ENCODE data around the gene FAM156A. TPM values are rescaled to one million over a fixed set of nuclear protein-coding genes. Genes with fewer than 3 reads are reported as not detected.

The FAM156A gene
- total and polyA plus RNA-seq, 2 of the 4 experiments (the other 2 are of a cell fraction) = 7.5 to 39.2 TPM

DNA sequence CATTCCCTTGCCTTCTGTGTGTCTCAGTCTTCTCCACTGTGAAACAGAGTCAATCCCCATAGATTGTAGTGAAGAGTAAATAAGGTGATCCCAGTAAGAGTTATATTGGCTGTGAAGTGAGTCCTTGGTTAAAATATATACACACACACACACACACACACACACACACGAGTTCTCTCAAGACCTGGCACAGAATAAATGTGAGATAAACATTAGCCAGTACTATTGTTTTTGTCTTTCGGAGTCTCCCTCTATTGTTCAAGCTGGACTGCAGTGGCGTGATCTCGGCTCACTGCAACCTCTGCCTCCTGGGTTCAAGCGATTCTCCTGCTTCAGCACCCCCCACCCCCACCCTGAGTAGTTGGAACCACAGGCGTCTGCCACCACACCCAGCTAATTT is 44.8 kb upstream of the FAM156A start:
- Histone ChIP-seq H2AK9ac (replicated peaks; ENCODE audit: low read depth, low read length, poor library complexity) (no peak overlapping the region), H3K14ac (replicated peaks; ENCODE audit: low read depth, low read length) (no peak overlapping the region), H3K23ac (ENCODE audit: low read depth, low read length) (no peak overlapping the region), H3K4me3 (ENCODE audit: insufficient read depth, low read depth, low read length) (no peak overlapping the region), H3K9me1 (ENCODE audit: insufficient read depth, low read length) (no peaks in the 10 kb centered on the region), H3K36me3 (ENCODE audit: control insufficient read depth, insufficient read depth, low read length) (no peaks in the 10 kb centered on the region), H3K9ac (ENCODE audit: low read depth, low read length) (no peak overlapping the region), H3K56ac (ENCODE audit: extremely low read depth, insufficient read depth, low read length) (no peak overlapping the region), H3K18ac (ENCODE audit: low read depth, low read length) (no peak overlapping the region), H2AK5ac (ENCODE audit: low read depth, low read length) (no peak overlapping the region), H4K5ac (ENCODE audit: low read depth, low read length) (no peak overlapping the region), H3K4me1 (ENCODE audit: control insufficient read depth, insufficient read depth, low read length) (no peaks in the 10 kb centered on the region), H4K91ac (ENCODE audit: insufficient read depth, low read depth, low read length) (no peak overlapping the region), H3K4me2 (ENCODE audit: low read depth, low read length) (no peak overlapping the region), H2BK15ac (ENCODE audit: low read depth, low read length) (no peak overlapping the region), H3K4ac (ENCODE audit: low read depth, low read length) (no peak overlapping the region), H2BK20ac (ENCODE audit: low read depth, low read length) (no peak overlapping the region), H2BK120ac (ENCODE audit: low read depth, low read length) (no peak overlapping the region), H4K20me1 (ENCODE audit: insufficient read depth, low read length) (no peaks in the 10 kb centered on the region), H3K27ac (ENCODE audit: insufficient read depth, low read length) (no peak overlapping the region), H3K27me3 (ENCODE audit: control insufficient read depth, insufficient read depth, low read length) (peaks cover 54% of the 10 kb centered on the region), H2AFZ (replicated peaks; ENCODE audit: low read length, poor library complexity) (no peak overlapping the region), H2BK5ac (ENCODE audit: low read depth, low read length, poor library complexity, severe bottlenecking) (no peak overlapping the region), H3K79me1 (ENCODE audit: low read depth in 1 of 2, low read length in 2 of 2) (no peaks in the 10 kb centered on the region), H4K8ac (ENCODE audit: low read depth in 2 of 2, low read length in 2 of 2) (no peak overlapping the region), H3K9me3 (ENCODE audit: control insufficient read depth, insufficient read depth, low read length) (peaks cover 6% of the 10 kb centered on the region; the same call in 1 of the 2 replicates)
- no peak for DNase-seq
- no TSS peak for BruUV-seq (replicated peaks)
- in situ Hi-C loops (cut with MboI; ENCODE audit: low sequenced_read_pairs) = no loop called here
- intact Hi-C loops (cut with micrococcal nuclease) = no loop called here
- no CpG with 5 or more reads among the region's 6 CpGs for WGBS, 2 experiments (ENCODE audit: extremely low coverage in 2 of 2, insufficient read length in 1 of 2)
- POLR2A ChIA-PET (ENCODE audit: unreplicated experiment) = no interaction called here
- dilution Hi-C loops (cut with HindIII; ENCODE audit: low sequenced_read_pairs, unreplicated experiment) = no loop called here
- CTCF ChIA-PET = no interaction called here
- no peak for ATAC-seq (ENCODE audit: low read depth)
- TF ChIP-seq BHLHE40 (IDR thresholded peaks at IDR 0.05; ENCODE audit: low read depth, low read length) (no peak), CHD1 (IDR thresholded peaks at IDR 0.05; ENCODE audit: low read depth, low read length) (no peak), POLR2A (IDR thresholded peaks at IDR 0.05; ENCODE audit: low read depth, low read length) (no peak), MAZ (IDR thresholded peaks at IDR 0.05; ENCODE audit: borderline replicate concordance, low read depth, low read length) (no peak), CEBPB (IDR thresholded peaks at IDR 0.05; ENCODE audit: low read depth, low read length) (no peak), RCOR1 (IDR thresholded peaks at IDR 0.05; ENCODE audit: insufficient replicate concordance, low read length) (no peak), NFE2L2 (IDR thresholded peaks at IDR 0.05; ENCODE audit: low read depth, low read length) (no peak), MXI1 (IDR thresholded peaks at IDR 0.05; ENCODE audit: borderline replicate concordance, low read depth, low read length) (no peak), MAFK (IDR thresholded peaks at IDR 0.05; ENCODE audit: low read depth, low read length) (no peak), RFX5 (IDR thresholded peaks at IDR 0.05; ENCODE audit: low read depth, low read length) (no peak), RAD21 (IDR thresholded peaks at IDR 0.05; ENCODE audit: low read length) (no peak), FOS (IDR thresholded peaks at IDR 0.05; ENCODE audit: low read depth, low read length) (no peak), SMC3 (IDR thresholded peaks at IDR 0.05; ENCODE audit: low read depth, low read length) (no peak)
- TF ChIP-seq, protein P1, sequence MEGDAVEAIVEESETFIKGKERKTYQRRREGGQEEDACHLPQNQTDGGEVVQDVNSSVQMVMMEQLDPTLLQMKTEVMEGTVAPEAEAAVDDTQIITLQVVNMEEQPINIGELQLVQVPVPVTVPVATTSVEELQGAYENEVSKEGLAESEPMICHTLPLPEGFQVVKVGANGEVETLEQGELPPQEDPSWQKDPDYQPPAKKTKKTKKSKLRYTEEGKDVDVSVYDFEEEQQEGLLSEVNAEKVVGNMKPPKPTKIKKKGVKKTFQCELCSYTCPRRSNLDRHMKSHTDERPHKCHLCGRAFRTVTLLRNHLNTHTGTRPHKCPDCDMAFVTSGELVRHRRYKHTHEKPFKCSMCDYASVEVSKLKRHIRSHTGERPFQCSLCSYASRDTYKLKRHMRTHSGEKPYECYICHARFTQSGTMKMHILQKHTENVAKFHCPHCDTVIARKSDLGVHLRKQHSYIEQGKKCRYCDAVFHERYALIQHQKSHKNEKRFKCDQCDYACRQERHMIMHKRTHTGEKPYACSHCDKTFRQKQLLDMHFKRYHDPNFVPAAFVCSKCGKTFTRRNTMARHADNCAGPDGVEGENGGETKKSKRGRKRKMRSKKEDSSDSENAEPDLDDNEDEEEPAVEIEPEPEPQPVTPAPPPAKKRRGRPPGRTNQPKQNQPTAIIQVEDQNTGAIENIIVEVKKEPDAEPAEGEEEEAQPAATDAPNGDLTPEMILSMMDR (conservative IDR thresholded peaks at IDR 0.05; ENCODE audit: low read depth, low read length) = no peak
- TF ChIP-seq, protein P2, sequence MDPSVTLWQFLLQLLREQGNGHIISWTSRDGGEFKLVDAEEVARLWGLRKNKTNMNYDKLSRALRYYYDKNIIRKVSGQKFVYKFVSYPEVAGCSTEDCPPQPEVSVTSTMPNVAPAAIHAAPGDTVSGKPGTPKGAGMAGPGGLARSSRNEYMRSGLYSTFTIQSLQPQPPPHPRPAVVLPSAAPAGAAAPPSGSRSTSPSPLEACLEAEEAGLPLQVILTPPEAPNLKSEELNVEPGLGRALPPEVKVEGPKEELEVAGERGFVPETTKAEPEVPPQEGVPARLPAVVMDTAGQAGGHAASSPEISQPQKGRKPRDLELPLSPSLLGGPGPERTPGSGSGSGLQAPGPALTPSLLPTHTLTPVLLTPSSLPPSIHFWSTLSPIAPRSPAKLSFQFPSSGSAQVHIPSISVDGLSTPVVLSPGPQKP (IDR thresholded peaks at IDR 0.05; ENCODE audit: borderline replicate concordance, low read depth, low read length) = no peak
- TF ChIP-seq, protein P3, sequence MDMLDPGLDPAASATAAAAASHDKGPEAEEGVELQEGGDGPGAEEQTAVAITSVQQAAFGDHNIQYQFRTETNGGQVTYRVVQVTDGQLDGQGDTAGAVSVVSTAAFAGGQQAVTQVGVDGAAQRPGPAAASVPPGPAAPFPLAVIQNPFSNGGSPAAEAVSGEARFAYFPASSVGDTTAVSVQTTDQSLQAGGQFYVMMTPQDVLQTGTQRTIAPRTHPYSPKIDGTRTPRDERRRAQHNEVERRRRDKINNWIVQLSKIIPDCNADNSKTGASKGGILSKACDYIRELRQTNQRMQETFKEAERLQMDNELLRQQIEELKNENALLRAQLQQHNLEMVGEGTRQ (IDR thresholded peaks at IDR 0.05; ENCODE audit: low read depth, low read length) = no peak

All from IMR-90 (cell line).